ENCODE results near the gene SRGAP3.

Gene SRGAP3

DNA sequence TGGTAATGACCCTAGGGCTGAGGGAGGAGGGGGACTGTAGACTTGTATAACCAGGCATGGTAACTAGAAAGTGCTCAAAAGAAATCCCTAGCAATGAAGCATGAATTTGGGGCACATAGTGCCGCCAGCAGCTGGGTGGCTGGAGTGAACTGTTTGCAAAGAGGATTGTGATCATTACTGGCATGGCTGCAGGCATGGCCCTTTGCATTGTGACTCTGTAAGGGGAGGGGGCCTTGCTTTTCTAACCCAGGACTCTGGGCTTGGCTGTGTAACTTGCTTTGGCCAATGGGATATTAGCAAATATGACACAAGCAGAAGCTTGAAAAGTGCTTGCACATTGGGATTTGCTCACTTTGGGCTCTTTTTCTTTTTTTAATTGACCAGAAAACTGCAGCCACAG is 173.7 kb downstream of the SRGAP3 start:
- no peak for TF ChIP-seq FOXM1 (IDR thresholded peaks at IDR 0.05; ENCODE audit: borderline replicate concordance, low read depth)
- TF ChIP-seq CEBPB (IDR thresholded peaks at IDR 0.05): no peak
- no peak for TF ChIP-seq EP300 (IDR thresholded peaks at IDR 0.05; ENCODE audit: borderline replicate concordance)
- TF ChIP-seq, protein P1, sequence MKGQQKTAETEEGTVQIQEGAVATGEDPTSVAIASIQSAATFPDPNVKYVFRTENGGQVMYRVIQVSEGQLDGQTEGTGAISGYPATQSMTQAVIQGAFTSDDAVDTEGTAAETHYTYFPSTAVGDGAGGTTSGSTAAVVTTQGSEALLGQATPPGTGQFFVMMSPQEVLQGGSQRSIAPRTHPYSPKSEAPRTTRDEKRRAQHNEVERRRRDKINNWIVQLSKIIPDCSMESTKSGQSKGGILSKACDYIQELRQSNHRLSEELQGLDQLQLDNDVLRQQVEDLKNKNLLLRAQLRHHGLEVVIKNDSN (IDR thresholded peaks at IDR 0.05): no peak
- TF ChIP-seq YY1 (IDR thresholded peaks at IDR 0.05; ENCODE audit: low read depth): no peak
- no peak for TF ChIP-seq TCF12 (IDR thresholded peaks at IDR 0.05; ENCODE audit: low read depth)
- TF ChIP-seq CREB1 (IDR thresholded peaks at IDR 0.05; ENCODE audit: low read depth): no peak
- no peak for TF ChIP-seq RAD21 (IDR thresholded peaks at IDR 0.05; ENCODE audit: low read depth)
- TF ChIP-seq TAF1 (IDR thresholded peaks at IDR 0.05; ENCODE audit: low read depth): no peak
- TF ChIP-seq EGR1 (IDR thresholded peaks at IDR 0.05): no peak
- TF ChIP-seq NFIC (IDR thresholded peaks at IDR 0.05): no peak
- TF ChIP-seq, protein P2, sequence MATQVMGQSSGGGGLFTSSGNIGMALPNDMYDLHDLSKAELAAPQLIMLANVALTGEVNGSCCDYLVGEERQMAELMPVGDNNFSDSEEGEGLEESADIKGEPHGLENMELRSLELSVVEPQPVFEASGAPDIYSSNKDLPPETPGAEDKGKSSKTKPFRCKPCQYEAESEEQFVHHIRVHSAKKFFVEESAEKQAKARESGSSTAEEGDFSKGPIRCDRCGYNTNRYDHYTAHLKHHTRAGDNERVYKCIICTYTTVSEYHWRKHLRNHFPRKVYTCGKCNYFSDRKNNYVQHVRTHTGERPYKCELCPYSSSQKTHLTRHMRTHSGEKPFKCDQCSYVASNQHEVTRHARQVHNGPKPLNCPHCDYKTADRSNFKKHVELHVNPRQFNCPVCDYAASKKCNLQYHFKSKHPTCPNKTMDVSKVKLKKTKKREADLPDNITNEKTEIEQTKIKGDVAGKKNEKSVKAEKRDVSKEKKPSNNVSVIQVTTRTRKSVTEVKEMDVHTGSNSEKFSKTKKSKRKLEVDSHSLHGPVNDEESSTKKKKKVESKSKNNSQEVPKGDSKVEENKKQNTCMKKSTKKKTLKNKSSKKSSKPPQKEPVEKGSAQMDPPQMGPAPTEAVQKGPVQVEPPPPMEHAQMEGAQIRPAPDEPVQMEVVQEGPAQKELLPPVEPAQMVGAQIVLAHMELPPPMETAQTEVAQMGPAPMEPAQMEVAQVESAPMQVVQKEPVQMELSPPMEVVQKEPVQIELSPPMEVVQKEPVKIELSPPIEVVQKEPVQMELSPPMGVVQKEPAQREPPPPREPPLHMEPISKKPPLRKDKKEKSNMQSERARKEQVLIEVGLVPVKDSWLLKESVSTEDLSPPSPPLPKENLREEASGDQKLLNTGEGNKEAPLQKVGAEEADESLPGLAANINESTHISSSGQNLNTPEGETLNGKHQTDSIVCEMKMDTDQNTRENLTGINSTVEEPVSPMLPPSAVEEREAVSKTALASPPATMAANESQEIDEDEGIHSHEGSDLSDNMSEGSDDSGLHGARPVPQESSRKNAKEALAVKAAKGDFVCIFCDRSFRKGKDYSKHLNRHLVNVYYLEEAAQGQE (IDR thresholded peaks at IDR 0.05; ENCODE audit: low read depth): no peak
- TF ChIP-seq TEAD4 (IDR thresholded peaks at IDR 0.05): no peak
- TF ChIP-seq, protein P3, sequence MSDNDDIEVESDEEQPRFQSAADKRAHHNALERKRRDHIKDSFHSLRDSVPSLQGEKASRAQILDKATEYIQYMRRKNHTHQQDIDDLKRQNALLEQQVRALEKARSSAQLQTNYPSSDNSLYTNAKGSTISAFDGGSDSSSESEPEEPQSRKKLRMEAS (IDR thresholded peaks at IDR 0.05): no peak
- TF ChIP-seq ZBTB7A (IDR thresholded peaks at IDR 0.05; ENCODE audit: low read depth): no peak

- TF ChIP-seq YY1 (IDR thresholded peaks at IDR 0.05; ENCODE audit: low read depth) (no peak), CEBPB (IDR thresholded peaks at IDR 0.05) (no peak), RAD21 (IDR thresholded peaks at IDR 0.05; ENCODE audit: low read depth) (no peak)
These were observed 175.4 kb downstream of the SRGAP3 start for GRCh38 chr3:9074079-9074478.

DNA sequence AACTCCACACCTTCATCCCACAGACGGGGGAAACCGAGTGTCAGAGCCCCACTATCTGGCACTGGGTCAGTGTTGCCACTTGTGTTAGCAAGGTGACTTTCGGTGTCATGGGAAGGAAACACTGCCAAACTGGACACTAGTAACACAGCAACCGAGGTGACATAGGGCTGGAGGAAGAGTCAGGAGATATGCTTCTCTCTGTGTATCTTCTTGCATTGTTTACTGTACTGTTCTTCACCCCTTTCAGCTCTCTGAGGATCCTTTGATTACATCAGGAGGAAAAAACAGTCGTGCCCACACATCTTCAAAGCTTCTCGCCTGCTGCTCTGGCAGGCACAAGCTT is 176.8 kb downstream of the SRGAP3 start:
- TF ChIP-seq YY1 (IDR thresholded peaks at IDR 0.05; ENCODE audit: low read depth) (no peak), RAD21 (IDR thresholded peaks at IDR 0.05; ENCODE audit: low read depth) (no peak), TAF1 (IDR thresholded peaks at IDR 0.05; ENCODE audit: low read depth) (no peak), EP300 (IDR thresholded peaks at IDR 0.05; ENCODE audit: borderline replicate concordance) (no peak), NFIC (IDR thresholded peaks at IDR 0.05) (no peak)
- TF ChIP-seq, protein P3 (IDR thresholded peaks at IDR 0.05): no peak
- TF ChIP-seq, protein P1 (IDR thresholded peaks at IDR 0.05): no peak

GRCh38 chr3:9071936-9072666 is 177.3 kb downstream of the SRGAP3 start:
- TF ChIP-seq FOXM1 (IDR thresholded peaks at IDR 0.05; ENCODE audit: borderline replicate concordance, low read depth): no peak
- TF ChIP-seq EP300 (IDR thresholded peaks at IDR 0.05; ENCODE audit: borderline replicate concordance): no peak

DNA sequence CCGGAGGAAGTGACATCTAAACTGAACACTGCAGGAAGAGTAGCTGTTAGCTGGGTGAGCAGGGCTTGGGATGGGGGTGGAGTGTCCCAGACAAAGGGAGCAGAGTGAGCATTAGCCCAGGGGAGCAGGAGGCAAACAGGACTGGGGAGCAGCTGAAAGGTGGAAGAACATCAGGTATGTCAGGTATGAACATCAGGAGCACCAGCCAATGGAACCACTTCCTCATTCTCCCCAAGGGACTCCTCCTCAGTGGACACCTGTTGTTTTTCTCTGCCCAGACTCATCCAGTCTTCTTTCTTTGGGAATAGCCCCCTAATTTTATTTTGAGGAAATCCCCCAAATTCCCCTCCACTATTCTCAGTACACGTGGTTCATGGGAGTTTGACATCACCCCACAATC is 178.5 kb downstream of the SRGAP3 start:
- TF ChIP-seq FOXM1 (IDR thresholded peaks at IDR 0.05; ENCODE audit: borderline replicate concordance, low read depth) (no peak), EP300 (IDR thresholded peaks at IDR 0.05; ENCODE audit: borderline replicate concordance) (no peak), TAF1 (IDR thresholded peaks at IDR 0.05; ENCODE audit: low read depth) (no peak), TEAD4 (IDR thresholded peaks at IDR 0.05) (no peak)
- TF ChIP-seq, protein P2 (IDR thresholded peaks at IDR 0.05; ENCODE audit: low read depth): no peak

DNA sequence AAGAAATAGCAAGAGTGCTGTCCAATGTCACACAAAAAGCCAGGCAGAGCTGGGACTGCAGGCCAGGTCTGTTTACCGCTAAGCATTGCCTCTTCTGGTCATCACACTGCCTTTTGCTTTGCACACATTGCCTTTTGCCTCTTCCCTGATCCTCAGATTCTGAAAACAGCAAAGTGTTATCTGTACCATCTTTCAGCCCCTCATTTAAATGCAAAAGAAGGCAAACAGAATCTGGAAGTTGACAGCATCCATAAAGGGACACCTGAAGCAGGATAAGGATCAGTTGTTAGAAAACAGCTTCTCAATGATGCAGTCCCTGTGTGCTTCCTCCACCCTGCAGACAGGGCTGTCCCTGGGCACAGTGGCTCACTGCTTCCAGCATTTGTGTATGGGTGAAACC is 179.5 kb downstream of the SRGAP3 start:
- TF ChIP-seq FOXM1 (IDR thresholded peaks at IDR 0.05; ENCODE audit: borderline replicate concordance, low read depth): no peak
- no peak for TF ChIP-seq EGR1 (IDR thresholded peaks at IDR 0.05)
- no peak for TF ChIP-seq EP300 (IDR thresholded peaks at IDR 0.05; ENCODE audit: borderline replicate concordance)
- TF ChIP-seq CEBPB (IDR thresholded peaks at IDR 0.05): no peak
- TF ChIP-seq, protein P2 (IDR thresholded peaks at IDR 0.05; ENCODE audit: low read depth): no peak
- no peak for TF ChIP-seq TEAD4 (IDR thresholded peaks at IDR 0.05)
- no peak for TF ChIP-seq TAF1 (IDR thresholded peaks at IDR 0.05; ENCODE audit: low read depth)
- no peak for TF ChIP-seq ZBTB7A (IDR thresholded peaks at IDR 0.05; ENCODE audit: low read depth)
- no peak for TF ChIP-seq CREB1 (IDR thresholded peaks at IDR 0.05; ENCODE audit: low read depth)
